GM18867 (cell line): ENCODE results near the gene PDGFB.

ENCODE experiments used
- ATAC-seq: cut with Tn5 transposase; IDR thresholded peaks from one replicate; pipeline ENCODE4 v1.9.1; 2021; ENCODE audit warnings: mild to moderate bottlenecking, moderate library complexity; ENCODE audit not compliant: unreplicated experiment

The PDGFB gene

GRCh38 chr22:39244496-39245129 lies at the start of gene PDGFB:
TSS of gene PDGFB (minus strand) at chr22:39244982. CDS start at chr22:39243963, 1,019 bp downstream.
- no peak for ATAC-seq

- ATAC-seq = no peak
These were observed 49.1 kb upstream of the PDGFB start for GRCh38 chr22:39293766-39294368.

GRCh38 chr22:39292561-39293074 lies 47.8 kb upstream of the PDGFB start:
- ATAC-seq = no peak

GRCh38 chr22:39292031-39292462 lies 47.3 kb upstream of the PDGFB start:
- ATAC-seq = no peak

- no peak for ATAC-seq
These were observed 46.7 kb upstream of the PDGFB start for GRCh38 chr22:39291523-39291922.

- ATAC-seq = no peak
These were observed 46.0 kb upstream of the PDGFB start for GRCh38 chr22:39290724-39291161.

GRCh38 chr22:39289975-39290720 lies 45.4 kb upstream of the PDGFB start:
- no peak for ATAC-seq

GRCh38 chr22:39289533-39289932 lies 44.8 kb upstream of the PDGFB start:
- ATAC-seq = no peak

GRCh38 chr22:39288135-39288898 lies 43.5 kb upstream of the PDGFB start:
- ATAC-seq = no peak

- ATAC-seq = no peak
These were observed 42.4 kb upstream of the PDGFB start for GRCh38 chr22:39287076-39287725.

GRCh38 chr22:39284983-39285382 lies 40.2 kb upstream of the PDGFB start:
- ATAC-seq = no peak

- no peak for ATAC-seq
These were observed 39.6 kb upstream of the PDGFB start for GRCh38 chr22:39284142-39284980.

- ATAC-seq = no peak
These were observed 38.8 kb upstream of the PDGFB start for GRCh38 chr22:39283322-39284141.

GRCh38 chr22:39282645-39283321 lies 38.0 kb upstream of the PDGFB start:
- no peak for ATAC-seq

- no peak for ATAC-seq
These were observed 36.3 kb upstream of the PDGFB start for GRCh38 chr22:39281126-39281525.

GRCh38 chr22:39280250-39280649 lies 35.5 kb upstream of the PDGFB start:
- no peak for ATAC-seq

- ATAC-seq = no peak
These were observed 34.5 kb upstream of the PDGFB start for GRCh38 chr22:39279170-39279850.

- no peak for ATAC-seq
These were observed 33.3 kb upstream of the PDGFB start for GRCh38 chr22:39278040-39278439.
